Loucy (cell line): Measurements from ENCODE around the gene BSND.

Source experiments
- CTCF ChIP-seq: fragments of 200-600 bp; sonication (generic); conservative IDR thresholded peaks from 2 replicates; pipeline ENCODE4 v1.5.1; 2014; ENCODE audit warnings: mild to moderate bottlenecking, antibody characterized with exemption, low read length
- EZH2phosphoT487 ChIP-seq: fragments of 200-600 bp; IDR thresholded peaks from 2 replicates; pipeline ENCODE4 v1.6.1; 2018; ENCODE audit warnings: antibody characterized with exemption, mild to moderate bottlenecking, moderate library complexity, borderline replicate concordance

DNA sequence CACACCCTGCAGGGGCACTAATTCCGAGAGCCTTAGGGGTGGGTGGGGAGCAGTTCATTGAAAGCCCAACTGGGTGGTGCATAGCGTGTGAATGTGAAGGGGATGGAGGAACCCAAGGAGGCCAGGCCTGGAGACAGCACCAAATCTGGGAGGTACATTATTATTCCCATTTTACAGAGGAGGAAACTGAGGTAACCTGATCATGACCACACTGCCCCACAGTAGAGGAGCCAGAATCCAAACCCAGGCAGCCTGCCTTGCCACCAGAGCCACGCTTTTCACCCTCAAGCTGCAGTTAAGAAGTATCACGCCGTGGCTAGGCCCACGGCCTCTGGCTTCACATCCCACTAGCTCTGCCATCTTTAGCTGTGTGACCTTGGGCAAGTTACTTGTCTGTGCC is 633 bp upstream of the BSND start:
- TF ChIP-seq CTCF (no peak), EZH2phosphoT487 (no peak)
